ENCODE measurements around the gene TRIM3. TPM values are rescaled to one million over a fixed set of nuclear protein-coding genes. Genes with fewer than 3 reads are reported as not detected.
"Not testable (repeated sequence)": the region's sequence is repeated elsewhere in the genome, so short reads cannot be mapped to it uniquely, and the experiment has no call there.

Gene TRIM3
- 10 to 100 TPM in 3 of 10 donors, 1 to 10 TPM in 7; 6.3 to 12.7 (median 8.7) TPM for total RNA-seq
- polyA plus RNA-seq: 10 to 100 TPM; 14.5 to 14.6 TPM
- long read RNA-seq, donor 1, transcript TRIM3-201 (12 exons, 2,879 nt): major isoform, 21 of 29 reads
- long read RNA-seq, donor 1, partial matches to known transcripts: 2 of 29 reads
- long read RNA-seq, donor 1, other reads (novel, unspliced or antisense): 5 of 29 reads
- long read RNA-seq, donor 2, transcript TRIM3-201 (12 exons, 2,879 nt): major isoform, 29 of 44 reads
- long read RNA-seq, donor 2, partial matches to known transcripts: 2 of 44 reads
- long read RNA-seq, donor 2, other reads (novel, unspliced or antisense): 13 of 44 reads
- long read RNA-seq, donor 3, partial matches to known transcripts: 5 of 16 reads
- long read RNA-seq, donor 3, other reads (novel, unspliced or antisense): 7 of 16 reads

GRCh38 chr11:6473451-6474412 lies at the start of gene TRIM3:
TRIM3 (minus strand) TSS chr11:6473941; CDS start chr11:6465695, 8,246 bp downstream.
- no peaks in the 10 kb centered on the region for H3K9me3 ChIP-seq
- peaks cover 0 to 28% (median 20%) of the 10 kb centered on the region in 9 donors for H3K36me3 ChIP-seq
- WGBS, 2 donors: 1% methylated on average over 73 to 87 of the region's 87 CpGs
- DNase-seq: peak; percentile 95 to 97
- peak in 4 of 9 donors; percentile 22 to 44 (median 32) for TF ChIP-seq CTCF (IDR thresholded peaks at IDR 0.05)
- peak; percentile 84 to 95 (median 90) for ATAC-seq
- peak within 1 kb of the TSS; percentile 74 to 98 (median 94) for H3K27ac ChIP-seq
- H3K27me3 ChIP-seq: no peaks in the 10 kb centered on the region
- intact Hi-C loops (cut with DNase I): loop anchor here in 1 of 10 donors (1.0 kb wide), 1 partner anchor 83 kb away; the partner anchor contains the start of gene SMPD1
- peaks cover 0 to 39% (median 28%) of the 10 kb centered on the region in 9 donors for H3K4me1 ChIP-seq
- H3K4me3 ChIP-seq: peak within 1 kb of the TSS; percentile 54 to 97 (median 90)

- no peak overlapping the region for H3K4me3 ChIP-seq
- H3K27me3 ChIP-seq: no peaks in the 10 kb centered on the region
- H3K27ac ChIP-seq: no peak overlapping the region
- ATAC-seq (no peak), DNase-seq (no peak)
- intact Hi-C loops (cut with DNase I): loop anchor here in 1 of 10 donors (10.0 kb wide), 1 partner anchor 162 kb away; the partner anchor contains the start of gene MRPL17
- 55 to 100% methylated on average over 1 of the region's 1 CpG for WGBS, 2 donors
- TF ChIP-seq CTCF (IDR thresholded peaks at IDR 0.05): no peak
- no peaks in the 10 kb centered on the region for H3K4me1 ChIP-seq
- H3K36me3 ChIP-seq: peaks cover 0 to 52% (median 1%) of the 10 kb centered on the region in 9 donors
- no peaks in the 10 kb centered on the region for H3K9me3 ChIP-seq
Measured at GRCh38 chr11:6523253-6523652, 49.5 kb upstream of the TRIM3 start.

- not testable (repeated sequence) for DNase-seq, H3K4me3 ChIP-seq, H3K4me1 ChIP-seq, H3K27ac ChIP-seq, ATAC-seq, H3K27me3 ChIP-seq, H3K9me3 ChIP-seq
- H3K36me3 ChIP-seq: peaks cover 0 to 64% (median 0%) of the 10 kb centered on the region in 9 donors
- intact Hi-C loops (cut with DNase I): loop anchor here in 1 of 10 donors (10.0 kb wide), 1 partner anchor 163 kb away; the partner anchor contains the start of gene MRPL17
- 97 to 98% methylated on average over 3 of the region's 3 CpGs for WGBS, 2 donors
Measured at GRCh38 chr11:6521946-6522345, 48.2 kb upstream of the TRIM3 start.

GRCh38 chr11:6520265-6520664 lies 46.5 kb upstream of the TRIM3 start:
- 87 to 90% methylated on average over 3 of the region's 3 CpGs for WGBS, 2 donors
- intact Hi-C loops (cut with DNase I): loop anchor here in 1 of 10 donors (10.0 kb wide), 1 partner anchor 165 kb away; the partner anchor contains the start of gene MRPL17
- ATAC-seq (no peak), DNase-seq (no peak)
- Histone ChIP-seq H3K4me1 (peaks cover 0 to 6% (median 0%) of the 10 kb centered on the region in 9 donors), H3K4me3 (no peak overlapping the region), H3K36me3 (peaks cover 0 to 69% (median 0%) of the 10 kb centered on the region in 9 donors), H3K9me3 (no peaks in the 10 kb centered on the region), H3K27ac (no peak overlapping the region), H3K27me3 (no peaks in the 10 kb centered on the region)
- TF ChIP-seq CTCF (IDR thresholded peaks at IDR 0.05): no peak
